IPS DF 4.7 (cell line): ENCODE results near the gene MCRS1.

Experiments
- DNase-seq: peaks from one replicate; pipeline ENCODE4 v3.0.0-alpha.2; 2013; ENCODE audit warnings: low spot score; ENCODE audit errors: extremely low read depth

Gene MCRS1

DNA sequence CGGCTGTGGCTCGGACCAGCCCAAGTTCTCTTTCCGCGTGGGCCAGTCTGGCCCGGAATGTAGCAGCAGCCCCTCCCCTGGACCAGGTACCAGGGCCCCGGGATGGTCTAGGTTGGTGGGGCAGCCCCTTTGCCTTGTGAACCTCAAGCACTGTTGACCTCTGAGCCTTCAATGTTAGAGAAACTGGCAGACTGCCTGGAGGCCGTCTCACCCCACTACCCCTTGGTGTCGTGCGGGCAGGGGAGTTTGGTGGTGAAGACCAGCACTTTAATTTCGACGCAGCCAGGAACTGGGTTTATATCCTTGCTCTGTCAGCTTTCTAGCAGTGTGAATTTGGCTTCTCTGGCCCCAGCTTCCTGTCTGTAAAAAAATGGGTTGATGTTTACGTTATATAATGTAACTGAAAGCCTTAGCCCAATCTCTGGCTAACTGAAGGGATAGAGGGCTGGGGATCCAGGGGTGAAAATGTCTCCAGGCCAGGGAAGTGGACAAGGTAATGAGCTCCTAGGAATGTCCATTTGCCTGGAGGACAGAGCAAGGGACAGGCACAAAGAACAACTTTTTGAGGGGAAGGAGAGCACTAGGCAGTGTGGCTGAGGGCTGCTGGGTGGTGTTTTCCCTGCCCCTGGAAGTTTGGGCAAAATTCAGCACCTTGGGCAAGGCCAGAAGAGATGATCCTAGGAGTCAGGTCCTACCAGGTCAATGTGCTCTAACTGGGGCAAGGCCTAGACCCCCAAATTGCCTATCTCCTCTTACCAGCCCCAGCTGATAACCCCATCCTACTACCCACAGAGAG, 11.4 kb downstream of the MCRS1 start:
- no peak for DNase-seq

DNA sequence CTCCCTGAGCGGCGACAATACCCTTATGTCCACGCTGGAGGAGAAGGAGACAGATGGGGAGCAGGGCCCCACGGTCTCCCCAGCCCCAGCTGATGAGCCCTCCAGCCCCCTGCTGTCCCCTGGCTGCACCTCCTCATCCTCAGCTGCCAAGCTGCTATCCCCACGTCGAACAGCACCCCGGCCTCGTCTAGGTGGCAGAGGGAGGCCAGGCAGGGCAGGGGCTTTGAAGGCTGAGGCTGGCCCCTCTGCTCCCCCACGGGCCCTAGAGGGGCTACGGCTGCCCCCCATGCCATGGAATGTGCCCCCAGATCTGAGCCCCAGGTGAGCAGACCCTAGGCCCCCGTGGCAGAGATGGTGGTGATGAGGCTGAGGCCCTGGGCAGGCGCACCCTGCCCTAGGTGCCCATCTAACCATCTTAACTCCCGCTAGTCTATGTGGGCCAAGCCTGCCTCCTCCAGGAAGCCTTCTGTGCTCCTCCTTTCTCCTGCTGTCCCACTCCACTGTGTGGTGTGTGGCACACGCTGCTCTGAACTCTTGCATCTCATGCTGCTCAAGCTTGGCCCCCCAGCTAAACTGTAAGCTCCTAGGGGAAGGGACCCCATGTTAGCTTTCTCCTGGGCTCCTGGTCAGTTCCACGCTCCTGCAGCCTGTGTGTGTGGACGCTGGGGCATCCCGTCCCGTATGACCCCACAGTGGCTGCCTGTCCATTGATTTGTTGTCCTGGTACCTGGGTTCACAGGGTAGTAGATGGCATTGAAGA, 12.1 kb downstream of the MCRS1 start:
- DNase-seq = no peak

DNA sequence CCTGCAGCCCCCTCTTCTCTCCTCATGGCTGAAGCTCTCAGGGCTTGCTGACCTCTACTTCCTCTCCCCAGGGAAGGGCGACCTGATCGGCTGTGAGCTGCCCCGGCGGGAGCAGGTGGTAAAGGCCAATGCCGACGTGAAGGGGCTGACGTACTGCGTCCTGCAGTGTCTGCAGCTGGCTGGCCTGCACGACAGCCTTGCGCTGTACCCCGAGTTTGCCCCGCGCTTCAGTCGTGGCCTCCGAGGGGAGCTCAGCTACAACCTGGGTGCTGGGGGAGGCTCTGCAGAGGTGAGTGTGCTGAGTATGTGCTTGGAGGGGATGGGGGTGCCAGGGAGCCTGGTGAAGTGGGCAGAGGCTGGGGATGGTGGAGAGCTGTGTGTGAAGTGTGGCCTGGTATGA, 13.7 kb downstream of the MCRS1 start:
- no peak for DNase-seq

DNA sequence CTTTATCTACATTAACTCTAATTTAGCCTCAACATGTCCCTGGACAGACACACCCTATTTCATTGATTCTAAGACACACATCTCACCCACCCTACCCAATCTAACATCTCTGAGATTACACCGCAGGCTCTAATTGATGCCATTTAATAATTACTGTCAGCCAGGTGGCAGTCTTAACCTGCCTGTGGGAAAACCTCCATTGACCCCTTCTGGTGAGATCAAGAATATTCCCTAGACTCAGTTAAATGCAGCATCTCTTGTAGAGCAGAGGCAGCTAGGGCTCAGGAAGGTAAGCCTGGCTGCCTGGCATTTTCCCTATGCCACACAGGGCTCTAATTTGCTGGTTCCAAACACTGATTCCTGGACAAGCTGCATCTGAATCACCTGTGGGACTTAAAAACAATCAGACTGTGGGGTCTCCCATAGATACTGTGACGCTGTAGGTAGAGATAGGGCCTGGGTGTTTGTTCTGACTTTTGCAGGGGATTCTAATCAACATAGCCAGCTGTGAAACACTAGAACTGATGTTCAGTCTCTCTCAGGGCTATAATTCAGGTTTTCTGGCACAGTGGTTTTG, 14.3 kb downstream of the MCRS1 start:
- DNase-seq = no peak

DNA sequence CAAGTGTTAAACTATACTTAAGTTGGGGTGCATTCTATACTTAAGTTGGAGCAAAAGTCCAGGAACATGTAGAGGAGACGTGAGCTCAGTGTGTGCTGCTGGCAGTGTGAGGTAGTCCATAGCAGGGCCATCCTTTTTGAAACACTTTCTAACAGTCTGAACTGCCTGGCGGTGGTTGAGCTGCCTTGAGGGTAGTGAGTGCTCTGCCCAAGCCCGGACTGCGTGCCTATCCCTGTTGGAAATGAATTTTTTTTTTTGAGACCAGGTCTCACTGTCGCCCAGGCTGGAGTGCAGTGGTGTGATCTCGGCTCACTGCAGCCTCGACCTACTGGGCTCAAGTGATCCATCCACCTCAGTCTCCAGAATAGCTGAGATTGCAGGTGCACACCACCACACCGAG, 15.0 kb downstream of the MCRS1 start:
- no peak for DNase-seq

DNA sequence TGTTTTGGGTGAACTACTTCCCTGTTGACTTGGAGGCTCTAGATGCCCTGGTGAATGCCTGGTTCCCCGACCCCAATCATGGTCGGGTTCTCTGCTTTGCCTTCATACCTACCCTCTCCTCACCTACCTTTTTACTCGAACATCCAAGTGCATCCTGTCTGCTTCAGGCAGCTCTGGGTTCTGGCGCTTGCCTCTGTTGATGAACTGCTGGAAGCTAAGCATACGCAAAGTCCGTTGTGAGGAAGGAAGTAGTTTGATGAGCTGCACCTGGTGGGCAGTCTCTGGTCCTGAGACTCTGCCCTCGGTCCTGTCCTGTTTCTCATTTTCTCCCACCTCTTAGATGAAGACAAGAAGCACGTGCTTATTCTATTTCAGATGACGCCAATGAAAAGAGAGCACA, 15.5 kb downstream of the MCRS1 start:
- no peak for DNase-seq

DNA sequence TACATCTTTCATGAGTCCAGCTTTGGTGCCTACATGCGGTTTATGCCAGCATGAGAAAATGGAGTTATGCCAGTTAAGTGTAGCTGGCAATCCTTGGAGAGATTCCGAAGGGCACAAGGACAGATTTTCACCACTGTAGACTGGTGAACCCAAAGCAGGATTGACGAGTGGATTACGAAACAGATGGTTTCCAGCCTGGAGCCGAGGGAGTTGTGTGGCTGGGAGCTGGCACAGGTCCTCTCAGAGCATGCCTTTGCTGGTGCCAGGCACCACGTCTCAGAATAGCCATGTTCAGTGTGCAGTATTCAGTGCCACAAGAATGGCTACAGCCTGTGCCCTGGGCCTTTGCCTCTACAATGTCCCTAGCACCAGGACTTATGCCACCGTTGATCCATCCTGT, 15.9 kb downstream of the MCRS1 start:
- no peak for DNase-seq

DNA sequence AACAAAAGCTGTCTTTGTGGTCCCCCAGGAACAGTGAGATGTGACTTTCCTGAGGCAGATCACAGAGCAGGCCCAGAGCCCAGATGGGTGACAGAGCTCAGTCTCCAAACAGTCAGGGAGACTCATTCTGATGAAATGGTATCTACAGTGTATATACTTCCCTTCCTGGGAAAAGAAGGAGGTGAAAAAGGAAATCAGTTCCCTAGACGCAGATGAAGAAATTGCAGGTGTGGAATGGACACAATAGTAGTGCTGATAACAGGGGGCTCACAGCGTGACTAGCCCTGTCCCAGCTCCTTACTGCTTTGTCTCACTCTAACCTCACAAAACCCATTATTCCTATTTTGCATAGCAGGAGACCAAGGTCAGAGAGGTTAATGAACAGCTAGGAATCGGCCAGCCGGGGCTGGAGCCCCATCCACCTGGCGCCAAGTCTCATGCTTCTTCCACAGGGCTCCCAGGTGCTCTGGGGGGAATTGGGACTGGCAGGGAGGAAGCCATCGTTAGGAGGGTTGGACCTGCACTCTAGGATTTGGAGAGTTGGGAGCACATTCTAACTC, 17.2 kb downstream of the MCRS1 start:
- DNase-seq = no peak

DNA sequence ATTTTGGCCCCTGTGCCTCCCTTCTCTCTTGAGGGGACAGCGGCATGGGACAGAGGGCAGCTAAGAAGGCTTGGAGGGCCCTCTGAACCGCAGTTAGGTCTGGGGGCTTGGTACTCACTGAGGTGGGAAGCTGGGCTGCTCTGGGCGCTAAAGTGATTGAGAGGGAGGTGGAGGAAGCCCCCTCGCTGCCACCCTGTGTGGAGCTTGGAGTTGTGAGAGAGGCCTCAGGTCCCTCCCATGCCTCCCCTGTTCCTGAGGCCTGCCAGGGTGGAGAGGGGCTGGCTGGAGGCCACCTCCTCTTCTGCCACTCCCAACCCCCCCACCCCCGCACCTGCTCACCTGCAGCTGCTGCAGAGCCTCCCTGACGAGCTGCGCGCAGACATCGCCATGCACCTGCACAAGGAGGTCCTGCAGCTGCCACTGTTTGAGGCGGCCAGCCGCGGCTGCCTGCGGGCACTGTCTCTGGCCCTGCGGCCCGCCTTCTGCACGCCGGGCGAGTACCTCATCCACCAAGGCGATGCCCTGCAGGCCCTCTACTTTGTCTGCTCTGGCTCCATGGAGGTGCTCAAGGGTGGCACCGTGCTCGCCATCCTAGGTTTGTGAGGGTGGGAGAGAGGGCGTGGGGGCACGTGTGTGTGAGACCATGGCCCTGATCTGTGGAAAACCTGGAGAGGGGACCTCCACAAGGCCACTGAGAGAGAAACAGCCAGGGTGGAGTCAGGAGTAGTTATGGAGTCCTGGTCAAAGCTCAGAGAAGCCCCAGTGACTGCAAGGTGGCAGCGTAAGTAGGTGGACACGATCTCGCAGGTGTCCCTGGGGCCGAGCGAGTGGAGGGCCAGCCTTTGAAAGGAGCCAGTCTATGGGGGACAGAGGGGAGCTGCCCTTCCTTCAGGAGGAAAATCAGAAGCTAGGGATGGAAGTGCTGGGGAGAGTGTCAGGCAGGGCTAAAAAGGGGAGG, 17.9 kb downstream of the MCRS1 start:
- DNase-seq = no peak

DNA sequence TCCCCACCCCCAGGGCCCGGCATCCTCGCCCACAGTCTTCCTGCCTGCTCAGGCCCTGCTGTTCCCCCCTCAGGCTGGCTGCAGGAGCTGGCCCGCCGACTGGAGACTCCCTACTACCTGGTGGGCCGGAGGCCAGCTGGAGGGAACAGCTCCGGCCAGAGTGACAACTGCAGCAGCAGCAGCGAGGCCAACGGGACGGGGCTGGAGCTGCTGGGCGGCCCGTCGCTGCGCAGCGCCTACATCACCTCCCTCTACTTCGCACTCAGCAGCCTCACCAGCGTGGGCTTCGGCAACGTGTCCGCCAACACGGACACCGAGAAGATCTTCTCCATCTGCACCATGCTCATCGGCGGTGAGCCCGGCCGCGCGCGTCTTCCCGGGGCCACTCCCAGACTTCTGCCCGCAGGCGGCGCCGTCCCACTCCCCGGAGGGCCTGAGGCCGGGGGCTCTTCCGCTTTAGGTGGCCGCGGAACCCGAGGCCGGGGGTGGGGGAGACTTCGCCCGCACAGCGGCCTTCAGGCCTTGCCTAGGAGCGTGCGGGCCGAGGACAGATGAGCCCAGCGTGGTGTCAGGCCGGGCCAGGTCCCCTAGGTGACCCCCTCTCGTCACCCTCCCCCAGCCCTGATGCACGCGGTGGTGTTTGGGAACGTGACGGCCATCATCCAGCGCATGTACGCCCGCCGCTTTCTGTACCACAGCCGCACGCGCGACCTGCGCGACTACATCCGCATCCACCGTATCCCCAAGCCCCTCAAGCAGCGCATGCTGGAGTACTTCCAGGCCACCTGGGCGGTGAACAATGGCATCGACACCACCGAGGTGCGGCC, 18.9 kb downstream of the MCRS1 start:
- DNase-seq = no peak

DNA sequence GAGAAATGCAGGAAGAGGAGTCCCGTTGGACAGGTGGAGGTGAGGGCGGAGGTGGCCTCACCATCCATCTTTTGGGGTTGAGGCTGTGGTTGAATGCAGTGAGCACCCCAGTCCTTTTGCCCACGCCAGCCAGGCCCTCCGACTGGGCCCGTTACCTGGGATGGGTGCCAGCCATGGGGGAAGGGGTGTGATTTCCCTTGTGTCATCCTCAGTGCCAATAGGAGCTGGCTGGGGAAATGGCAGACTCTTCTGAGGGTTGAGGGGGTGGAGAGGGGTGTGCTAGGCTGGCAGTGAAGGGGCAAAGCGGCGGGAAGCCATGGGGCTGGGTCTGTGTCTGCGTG, 19.5 kb downstream of the MCRS1 start:
- no peak for DNase-seq

DNA sequence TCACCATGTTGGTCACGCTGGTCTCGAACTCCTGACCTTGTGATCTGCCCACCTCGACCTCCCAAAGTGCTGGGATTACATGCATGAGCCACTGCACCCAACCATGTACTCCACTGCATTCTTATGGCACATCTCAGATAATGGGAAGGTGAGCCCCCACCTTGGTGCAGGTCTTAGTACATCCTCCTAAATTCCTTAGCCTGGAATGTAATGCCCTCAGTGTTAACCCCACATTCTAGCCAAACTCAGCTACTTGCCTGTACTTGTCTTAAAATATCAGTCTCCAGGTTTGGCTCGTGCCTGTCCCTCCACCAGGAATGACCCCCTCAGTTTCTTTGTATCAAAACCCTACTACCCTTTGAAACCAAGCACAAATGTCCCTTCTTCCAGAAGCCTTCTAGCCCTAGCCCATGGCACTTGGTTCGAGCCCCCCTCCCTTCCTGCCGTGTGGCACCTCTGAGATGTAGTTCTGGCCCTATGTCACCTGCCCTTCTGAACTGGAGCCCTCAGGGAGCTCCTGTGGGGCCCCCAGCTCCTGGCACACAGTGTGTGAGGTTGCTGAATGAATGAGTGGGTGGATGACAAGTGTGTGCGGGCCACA, 20.8 kb downstream of the MCRS1 start:
- DNase-seq = no peak

DNA sequence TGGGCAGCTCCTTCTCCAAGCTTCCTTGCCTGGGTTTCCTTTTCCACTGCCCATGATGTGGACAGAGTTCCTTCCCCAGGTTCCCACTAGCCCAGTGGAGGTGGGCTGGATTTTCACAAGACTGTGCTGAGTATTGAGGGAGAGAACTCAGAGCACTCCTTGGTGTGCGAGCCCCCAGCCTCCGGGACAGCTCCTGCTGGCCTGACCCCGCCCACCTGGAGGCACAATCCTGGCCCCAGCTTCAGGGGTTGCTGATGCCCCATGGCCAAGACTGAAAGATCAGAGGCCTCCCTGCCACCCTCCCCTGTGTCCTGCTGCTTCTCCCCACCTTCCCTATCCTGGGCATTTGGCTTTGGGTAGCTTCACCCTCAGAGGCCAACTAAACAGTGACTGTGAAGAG, 21.5 kb downstream of the MCRS1 start:
- DNase-seq = no peak

DNA sequence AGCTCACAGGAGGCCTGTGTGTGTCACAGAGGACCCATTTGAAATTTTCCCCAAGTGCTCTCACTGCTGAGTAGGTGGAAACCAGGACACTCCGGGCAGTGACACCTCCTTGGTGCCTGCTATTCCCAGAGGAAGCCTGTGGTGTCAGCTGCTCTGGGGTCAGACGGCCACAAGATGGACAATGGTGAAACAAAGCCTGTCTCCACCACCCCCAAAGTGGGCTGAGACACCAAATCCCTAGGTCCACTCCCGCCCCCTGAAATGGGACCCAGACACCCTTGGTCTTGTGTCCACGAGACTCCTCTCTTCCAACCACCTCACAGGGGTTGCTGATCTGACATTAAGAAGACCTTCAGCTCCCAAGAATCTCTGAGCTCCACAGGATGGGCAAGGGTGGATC, 22.1 kb downstream of the MCRS1 start:
- DNase-seq = no peak

DNA sequence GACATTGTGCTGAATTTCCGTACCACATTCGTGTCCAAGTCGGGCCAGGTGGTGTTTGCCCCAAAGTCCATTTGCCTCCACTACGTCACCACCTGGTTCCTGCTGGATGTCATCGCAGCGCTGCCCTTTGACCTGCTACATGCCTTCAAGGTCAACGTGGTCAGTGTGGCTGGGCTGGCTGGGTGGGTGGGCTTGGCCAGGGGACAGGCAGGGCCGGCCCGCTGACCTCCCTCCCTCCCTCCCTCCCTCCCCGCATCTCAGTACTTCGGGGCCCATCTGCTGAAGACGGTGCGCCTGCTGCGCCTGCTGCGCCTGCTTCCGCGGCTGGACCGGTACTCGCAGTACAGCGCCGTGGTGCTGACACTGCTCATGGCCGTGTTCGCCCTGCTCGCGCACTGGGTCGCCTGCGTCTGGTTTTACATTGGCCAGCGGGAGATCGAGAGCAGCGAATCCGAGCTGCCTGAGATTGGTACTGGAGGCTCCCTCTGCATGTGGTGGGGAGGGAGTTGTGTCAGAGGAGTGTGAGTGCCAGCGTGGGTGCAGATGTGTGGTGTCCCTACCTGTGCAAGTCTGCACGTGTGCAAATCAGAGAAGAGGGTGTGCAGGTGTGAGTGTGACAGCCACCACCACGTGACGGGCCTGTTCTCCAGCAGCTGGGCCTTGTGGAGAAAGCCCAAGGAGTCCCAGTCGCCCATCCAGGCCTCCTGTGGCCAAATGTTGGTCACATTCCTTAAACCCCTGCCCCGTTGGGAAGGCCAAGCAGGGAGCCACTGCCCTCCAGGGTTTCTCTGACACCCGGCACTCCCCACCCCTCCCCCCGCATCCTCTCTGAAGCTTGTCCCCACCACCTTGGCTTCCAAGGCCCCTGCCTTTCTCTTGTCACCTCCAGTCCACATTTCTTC, 23.8 kb downstream of the MCRS1 start:
- no peak for DNase-seq

DNA sequence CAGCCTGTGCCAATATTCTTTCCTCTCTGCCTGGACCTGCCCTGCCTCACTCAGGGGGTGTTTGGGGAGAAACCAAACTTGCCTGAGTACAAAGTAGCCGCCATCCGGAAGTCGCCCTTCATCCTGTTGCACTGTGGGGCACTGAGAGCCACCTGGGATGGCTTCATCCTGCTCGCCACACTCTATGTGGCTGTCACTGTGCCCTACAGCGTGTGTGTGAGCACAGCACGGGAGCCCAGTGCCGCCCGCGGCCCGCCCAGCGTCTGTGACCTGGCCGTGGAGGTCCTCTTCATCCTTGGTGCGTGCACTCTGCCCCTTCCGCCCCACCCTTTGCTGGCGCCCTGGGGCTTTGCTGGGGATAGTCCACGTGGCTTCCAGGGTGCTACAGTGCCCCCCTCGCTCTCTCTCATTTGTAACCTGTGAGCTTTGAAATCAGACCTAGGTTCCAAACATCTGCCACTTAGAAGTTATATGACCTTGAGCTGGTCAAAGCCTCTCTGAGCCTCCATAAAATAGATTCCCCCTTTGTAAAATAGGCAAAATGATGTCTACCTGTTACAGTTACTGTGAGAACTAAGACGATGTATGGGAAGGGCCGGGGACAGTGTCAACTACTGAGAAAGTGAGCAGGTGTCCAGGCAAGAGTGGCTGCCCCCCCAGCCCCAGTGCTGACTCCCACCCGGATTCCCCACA, 24.6 kb downstream of the MCRS1 start:
- DNase-seq = no peak

DNA sequence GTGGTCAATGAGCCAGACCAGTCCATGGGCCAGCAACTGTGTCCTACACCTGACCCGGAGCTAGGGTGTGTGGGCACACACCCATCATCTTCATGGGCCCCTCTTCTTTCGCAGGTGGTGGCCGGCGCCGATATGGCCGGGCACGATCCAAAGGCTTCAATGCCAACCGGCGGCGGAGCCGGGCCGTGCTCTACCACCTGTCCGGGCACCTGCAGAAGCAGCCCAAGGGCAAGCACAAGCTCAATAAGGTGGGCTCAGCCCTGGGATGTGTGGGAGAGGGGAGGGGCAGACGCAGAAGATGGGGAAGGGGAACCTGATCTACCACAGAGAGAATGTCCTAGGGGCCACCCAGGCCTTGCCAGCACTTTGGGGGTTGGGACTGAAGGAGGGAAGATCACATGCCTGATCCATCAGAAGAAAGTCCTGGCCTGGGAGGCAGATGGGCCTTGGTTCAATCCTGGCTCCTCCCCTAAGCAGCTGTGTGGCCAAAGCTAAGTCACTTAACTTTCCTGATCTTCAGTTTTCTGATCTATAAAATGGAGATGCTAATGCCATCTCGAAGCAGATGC, 25.3 kb downstream of the MCRS1 start:
- DNase-seq = no peak

DNA sequence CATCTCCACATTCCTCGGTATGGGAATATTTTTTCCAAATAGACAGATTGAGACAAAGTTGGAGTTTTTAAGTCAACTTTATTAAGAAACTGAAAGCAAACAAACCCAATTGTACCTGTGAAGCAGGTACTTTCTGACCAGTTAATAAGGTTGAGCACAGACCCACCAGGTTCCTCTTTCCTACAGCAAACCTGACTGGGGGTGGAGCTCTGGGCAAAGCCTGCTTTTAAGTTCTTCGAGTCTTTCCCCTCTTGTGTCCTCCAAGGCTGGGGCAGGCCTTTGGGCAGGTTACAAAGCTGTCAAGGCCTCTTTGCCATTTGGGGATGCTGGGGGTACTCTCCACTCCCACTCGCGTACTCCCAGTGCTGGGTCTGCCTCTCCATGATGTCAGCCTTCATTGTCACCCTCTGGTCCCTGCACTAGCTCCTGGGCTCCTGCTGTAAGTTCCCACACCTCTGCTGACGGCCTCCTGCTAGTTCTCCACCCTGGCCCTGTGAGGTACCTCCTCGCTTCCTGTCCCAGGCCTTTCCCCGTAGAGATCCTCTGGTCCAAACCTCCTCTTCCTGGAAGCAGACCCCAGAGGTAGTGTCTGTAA, 25.9 kb downstream of the MCRS1 start:
- no peak for DNase-seq
